Epithelial cell of proximal tubule (primary cell): Measurements from ENCODE around the gene PARVA. TPM values are rescaled to one million over a fixed set of nuclear protein-coding genes. Genes with fewer than 3 reads are reported as not detected.

Experiments
- DNase-seq: peaks from one replicate; pipeline ENCODE4 v3.0.0-alpha.2; 2011; ENCODE audit warnings: low read depth
- H3K4me3 ChIP-seq: 2 replicates; pipeline ENCODE4 v1.5.1; 2011; ENCODE audit warnings: low read depth, mild to moderate bottlenecking, low read length
- CTCF ChIP-seq: conservative IDR thresholded peaks from 2 replicates; pipeline ENCODE4 v1.5.1; 2012; ENCODE audit warnings: low read depth, mild to moderate bottlenecking, low read length
- total RNA-seq: library from RNA; depleted of rRNA; stranded (reverse); fragments of >200 nt; gene quantifications from 2 replicates; pipeline ENCODE4 v1.2.3, GENCODE V29; 2015

Gene PARVA
- 30.2 and 32.6 TPM in 2 replicates for total RNA-seq

GRCh38 chr11:12377106-12377823 lies at the start of gene PARVA:
TSS of gene PARVA (plus strand) at chr11:12377571. CDS start at chr11:12377648, 77 bp downstream.
- TF ChIP-seq CTCF = no peak
- H3K4me3 ChIP-seq = peak within 1 kb of the TSS; percentile 63
- DNase-seq = peak; percentile 9

GRCh38 chr11:12329169-12329568 lies 48.2 kb upstream of the PARVA start:
- TF ChIP-seq CTCF = no peak
- DNase-seq = no peak

GRCh38 chr11:12329797-12330196 lies 47.6 kb upstream of the PARVA start:
- DNase-seq = no peak
- H3K4me3 ChIP-seq = no peak overlapping the region
- TF ChIP-seq CTCF = no peak

More at GRCh38 chr11:12329169-12329568, 48.2 kb upstream of the PARVA start:
- no peak overlapping the region for H3K4me3 ChIP-seq

- no peak for DNase-seq
- no peak for TF ChIP-seq CTCF
- H3K4me3 ChIP-seq = no peak overlapping the region
These were observed 46.7 kb upstream of the PARVA start for GRCh38 chr11:12330485-12331231.

GRCh38 chr11:12331239-12331874 lies 46.0 kb upstream of the PARVA start:
- H3K4me3 ChIP-seq = no peak overlapping the region
- peak; percentile 27 for DNase-seq
- peak; percentile 82 for TF ChIP-seq CTCF

GRCh38 chr11:12343526-12343925 lies 33.8 kb upstream of the PARVA start:
- no peak overlapping the region for H3K4me3 ChIP-seq
- no peak for DNase-seq
- TF ChIP-seq CTCF = no peak
